ENCODE results near the gene HOXA7.

- TF ChIP-seq POLR2A (IDR thresholded peaks at IDR 0.05) (no peak), CTCF (IDR thresholded peaks at IDR 0.05) (no peak)
Observed at GRCh38 chr7:27167916-27168264, 11.4 kb upstream of the HOXA7 start.

Measured in Peyer's patch (tissue), 4 donors.